GM21619 (cell line): Measurements from ENCODE around the gene HERC3.
"Not testable (repeated sequence)": the region's sequence is repeated elsewhere in the genome, so short reads cannot be mapped to it uniquely, and the experiment has no call there.

Experiments
- ATAC-seq: cut with Tn5 transposase; IDR thresholded peaks from one replicate; pipeline ENCODE4 v1.9.1; 2021; ENCODE audit not compliant: unreplicated experiment

HERC3 gene

DNA sequence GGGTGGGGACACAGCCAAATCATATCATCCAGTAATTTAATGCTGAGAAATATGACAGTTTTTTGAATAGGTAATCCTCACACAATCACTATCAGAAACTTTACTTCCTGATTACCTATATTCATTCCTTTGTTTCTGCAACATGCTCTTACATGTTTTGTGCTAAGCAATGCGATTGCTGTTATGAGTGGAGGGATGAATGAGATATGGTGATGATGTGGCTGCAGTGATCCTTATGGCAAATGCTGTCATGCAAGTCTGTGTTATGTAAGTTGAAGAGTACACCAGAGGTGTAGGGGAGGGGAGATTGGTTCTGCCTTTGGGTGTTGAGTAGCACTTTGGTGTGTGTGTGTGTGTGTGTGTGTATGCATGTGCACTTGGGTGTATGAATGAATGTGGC lies 14.6 kb downstream of the HERC3 start:
- ATAC-seq: no peak

DNA sequence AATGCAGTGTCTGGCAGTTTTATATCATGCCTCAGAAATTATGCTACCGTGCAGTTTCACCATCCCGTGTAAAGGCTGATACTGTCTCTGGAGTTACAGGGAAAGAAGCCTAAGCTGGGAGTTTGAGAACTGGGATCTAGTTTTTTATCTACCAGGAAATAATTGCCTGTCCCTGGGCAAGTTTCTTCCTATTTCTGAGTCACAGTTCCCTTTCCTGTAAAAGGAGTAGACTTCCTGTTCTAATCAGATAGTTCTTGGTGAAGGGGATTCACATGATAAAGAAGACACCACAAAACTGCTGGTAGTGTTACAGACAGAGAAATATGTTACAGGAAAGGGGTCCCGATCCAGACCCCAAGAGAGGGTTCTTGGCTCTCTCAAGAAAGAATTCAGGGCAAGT lies 17.1 kb downstream of the HERC3 start:
- ATAC-seq: no peak

DNA sequence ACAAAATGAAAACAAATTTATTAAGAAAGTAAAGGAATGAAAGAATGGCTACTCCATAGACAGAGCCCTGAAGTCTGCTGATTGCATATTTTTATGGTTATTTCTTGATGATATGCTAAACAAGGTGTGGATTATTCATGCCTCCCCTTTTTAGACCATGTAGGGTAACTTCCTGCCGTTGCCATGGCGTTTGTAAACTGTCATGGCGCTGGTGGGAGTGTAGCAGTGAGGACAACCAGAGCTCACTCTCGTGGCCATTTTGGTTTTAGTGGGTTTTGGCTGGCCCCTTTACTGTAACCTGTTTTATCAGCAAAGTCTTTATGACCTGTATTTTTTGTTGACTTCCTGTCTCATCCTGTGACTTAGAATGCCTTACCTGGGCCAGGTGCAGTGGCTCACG lies 17.5 kb downstream of the HERC3 start:
- not testable (repeated sequence) for ATAC-seq

- ATAC-seq: no peak
Measured at GRCh38 chr4:88610771-88611170, 18.5 kb downstream of the HERC3 start.

DNA sequence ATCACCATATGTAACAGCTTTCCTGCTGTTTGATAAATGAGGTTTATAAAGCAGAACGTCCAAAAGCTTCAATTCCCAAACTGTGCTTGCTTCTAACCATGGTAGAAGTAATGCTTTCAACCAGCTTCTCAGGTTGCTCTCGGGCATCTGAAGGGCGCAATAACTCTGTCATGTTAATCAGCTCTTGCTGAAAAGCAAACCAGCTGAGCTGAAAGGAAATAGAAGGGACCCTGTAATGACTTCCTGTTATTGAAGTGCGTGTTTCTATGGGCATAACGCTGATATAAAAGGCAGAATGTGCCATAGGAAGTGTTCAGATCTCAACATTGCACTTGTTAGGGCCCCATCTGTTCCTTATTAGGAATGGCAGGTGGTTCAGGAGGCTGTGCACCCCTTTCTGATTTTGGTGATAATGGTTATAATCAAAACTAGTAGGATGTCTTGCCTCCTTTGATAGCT lies 21.2 kb downstream of the HERC3 start:
- peak; percentile 38 for ATAC-seq

- no peak for ATAC-seq
Measured at GRCh38 chr4:88614058-88614457, 21.8 kb downstream of the HERC3 start.

- ATAC-seq: no peak
Measured at GRCh38 chr4:88616275-88617150, 24.2 kb downstream of the HERC3 start.

DNA sequence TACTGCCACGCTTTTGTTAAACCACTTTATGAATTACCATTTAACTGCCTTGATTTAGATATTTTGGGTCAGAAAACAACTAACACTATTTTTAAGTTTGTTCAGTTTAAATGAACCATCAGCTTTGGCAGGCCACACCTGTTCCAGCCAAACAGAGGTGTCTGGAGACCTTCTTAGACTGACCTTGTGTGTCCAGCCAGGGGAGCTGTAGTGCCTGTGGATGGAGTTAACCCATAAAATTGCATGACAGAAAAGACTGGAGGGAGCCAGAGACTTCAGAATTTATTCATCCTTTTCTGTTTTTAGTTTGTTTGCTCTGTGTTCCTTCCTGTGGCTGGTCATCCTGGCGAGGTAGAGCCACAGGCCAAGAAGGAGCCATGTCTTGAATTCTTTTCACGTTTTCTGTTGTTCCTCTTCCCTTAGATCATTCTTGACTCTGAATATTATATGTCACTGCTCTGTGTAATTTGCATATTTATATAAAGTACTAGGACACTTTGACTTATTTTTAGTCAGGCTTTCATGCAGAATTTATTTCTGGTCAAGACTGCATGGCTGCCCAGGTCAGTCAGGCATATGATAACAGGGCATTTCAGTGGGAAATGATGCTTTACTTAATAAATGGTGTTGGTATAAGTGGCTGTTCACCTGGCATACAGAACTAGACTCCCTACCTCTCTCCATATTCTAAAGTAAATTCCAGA lies 26.7 kb downstream of the HERC3 start:
- no peak for ATAC-seq

GRCh38 chr4:88619971-88620370 lies 27.7 kb downstream of the HERC3 start:
- ATAC-seq: no peak

- ATAC-seq: no peak
Measured at GRCh38 chr4:88621763-88622327, 29.6 kb downstream of the HERC3 start.

DNA sequence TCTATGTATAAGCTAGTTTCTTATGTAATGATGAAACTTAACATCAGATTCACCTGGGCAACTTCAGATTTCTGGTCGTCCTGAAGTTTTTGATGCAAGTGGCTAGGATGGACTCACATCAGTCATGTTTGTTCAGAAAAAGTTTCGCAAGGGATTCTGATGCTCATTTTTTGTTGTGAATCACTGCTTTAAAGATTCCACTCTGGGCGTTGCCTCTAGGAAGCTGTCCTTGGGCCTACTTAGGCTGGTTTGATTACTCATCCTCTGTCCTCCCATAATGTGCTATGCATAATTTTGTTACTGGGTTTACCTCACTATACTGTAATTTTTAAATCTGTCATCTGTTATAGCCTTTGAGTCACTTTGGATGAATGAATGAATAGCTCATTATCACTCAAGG lies 30.8 kb downstream of the HERC3 start:
- ATAC-seq: no peak

GRCh38 chr4:88628746-88629145 lies 36.5 kb downstream of the HERC3 start:
- no peak for ATAC-seq

- no peak for ATAC-seq
Measured at GRCh38 chr4:88629826-88630225, 37.5 kb downstream of the HERC3 start.

DNA sequence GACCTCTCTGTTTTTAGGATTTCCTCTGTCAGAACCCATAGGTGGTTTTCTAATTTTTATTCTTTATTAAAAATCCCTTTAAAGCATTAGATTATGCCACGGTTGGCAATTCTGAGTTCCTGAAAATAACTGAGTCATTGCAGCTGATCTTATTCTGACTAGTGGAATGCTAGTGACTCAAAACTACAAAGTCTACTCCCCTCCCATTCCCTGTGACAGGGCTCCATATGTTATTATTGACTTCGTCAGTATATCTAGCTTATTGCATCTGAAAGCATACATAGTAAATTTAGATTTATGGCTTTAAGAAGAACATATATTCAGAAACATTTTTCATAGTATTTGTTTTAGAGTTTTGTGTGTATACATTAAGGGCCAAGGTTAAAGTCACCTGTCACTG lies 38.5 kb downstream of the HERC3 start:
- ATAC-seq: no peak

DNA sequence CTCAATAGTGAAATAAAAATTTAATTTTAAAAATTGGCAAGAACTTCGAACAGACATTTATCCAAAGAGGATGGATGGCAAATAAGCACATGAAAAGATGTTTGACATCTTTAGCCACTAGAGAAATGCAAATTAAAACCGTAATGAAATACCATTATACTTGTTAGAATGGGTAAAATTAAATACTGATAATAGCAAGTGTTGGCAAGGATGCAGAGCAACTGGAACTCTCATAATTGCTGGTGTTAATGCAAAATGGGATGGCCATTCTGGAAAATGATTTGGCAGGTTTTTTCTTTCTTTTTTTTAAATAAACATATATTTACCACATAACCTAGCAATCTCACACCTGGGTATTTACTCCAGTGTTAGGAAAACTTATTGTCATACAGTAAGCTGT lies 51.7 kb downstream of the HERC3 start:
- no peak for ATAC-seq

GRCh38 chr4:88645994-88646393 lies 53.7 kb downstream of the HERC3 start:
- ATAC-seq: no peak

DNA sequence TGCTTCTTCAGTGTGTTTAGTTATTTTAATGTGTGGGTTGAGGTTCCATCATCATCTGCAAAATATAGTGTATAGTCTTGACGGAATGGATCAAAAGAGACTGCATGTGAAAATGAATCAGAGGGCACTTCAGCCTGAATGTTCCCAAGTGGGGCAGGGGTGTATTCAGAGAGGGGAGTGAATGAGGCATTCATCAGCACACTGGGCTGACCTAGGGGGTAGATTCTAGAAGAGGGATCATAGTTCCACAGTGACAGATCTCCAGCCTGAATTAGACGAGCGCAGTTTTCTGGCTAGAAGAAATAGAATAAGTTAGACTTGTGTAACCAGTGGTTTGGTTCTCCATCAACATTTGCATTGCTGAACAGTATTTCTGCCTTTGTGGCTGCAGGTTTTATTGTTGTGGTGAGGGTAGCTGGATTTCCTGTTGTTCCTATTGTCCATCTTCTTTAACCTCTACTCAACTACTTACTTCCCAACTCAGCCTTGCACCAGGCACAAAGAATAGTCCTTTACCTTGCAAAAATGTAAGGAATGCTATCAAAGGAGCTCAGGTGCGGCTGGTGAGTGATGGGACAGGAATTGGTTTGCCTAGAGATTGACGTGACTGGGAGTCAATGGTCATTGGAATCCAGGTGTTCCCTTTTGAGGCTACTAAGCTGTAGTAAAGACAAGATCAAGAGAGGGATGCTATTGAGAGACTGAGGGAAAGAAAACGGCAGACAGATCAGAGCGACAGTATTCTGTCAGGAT lies 54.4 kb downstream of the HERC3 start:
- ATAC-seq: no peak

GRCh38 chr4:88649716-88650115 lies 57.4 kb downstream of the HERC3 start:
- ATAC-seq: no peak

GRCh38 chr4:88653371-88653946 lies 61.2 kb downstream of the HERC3 start:
- ATAC-seq: no peak

GRCh38 chr4:88655226-88655625 lies 62.9 kb downstream of the HERC3 start:
- ATAC-seq: no peak
